Esophagus (tissue), 2 donors: ENCODE data around the gene PREX1. TPM values are rescaled to one million over a fixed set of nuclear protein-coding genes. Genes with fewer than 3 reads are reported as not detected.
"Not testable (repeated sequence)": the region's sequence is repeated elsewhere in the genome, so short reads cannot be mapped to it uniquely, and the experiment has no call there.

ENCODE experiments used
- H3K27ac ChIP-seq, 2 donors: one replicate each; pipeline ENCODE4 v1.5.1; 2013; ENCODE audit warnings: low read depth in 2 of 2, mild to moderate bottlenecking in 2 of 2, inconsistent platforms in 1 of 2, low read length in 1 of 2, moderate library complexity in 1 of 2
- H3K27me3 ChIP-seq, 2 donors: one replicate each; pipeline ENCODE4 v1.6.1; 2013; ENCODE audit warnings: low read length in 2 of 2, control low read depth in 1 of 2, mild to moderate bottlenecking in 1 of 2; ENCODE audit not compliant: insufficient read depth in 2 of 2, control insufficient read depth in 1 of 2
- H3K36me3 ChIP-seq, 2 donors: one replicate each; pipeline ENCODE4 v1.6.1; 2013; ENCODE audit warnings: low read length in 1 of 2; ENCODE audit not compliant: control insufficient read depth in 2 of 2, insufficient read depth in 2 of 2
- H3K4me1 ChIP-seq, 2 donors: one replicate each; pipeline ENCODE4 v1.6.1; 2013; ENCODE audit warnings: low read length in 1 of 2; ENCODE audit not compliant: control insufficient read depth in 2 of 2, insufficient read depth in 2 of 2
- H3K4me3 ChIP-seq, 2 donors: one replicate each; pipeline ENCODE4 v1.5.1; 2013; ENCODE audit warnings: low read length in 2 of 2, mild to moderate bottlenecking in 2 of 2, low read depth in 1 of 2, moderate library complexity in 1 of 2
- H3K9me3 ChIP-seq, 2 donors: one replicate each; pipeline ENCODE4 v1.6.1; 2013; ENCODE audit warnings: mild to moderate bottlenecking in 2 of 2, low read depth in 1 of 2, low read length in 1 of 2, moderate library complexity in 1 of 2; ENCODE audit not compliant: control insufficient read depth in 2 of 2, insufficient read depth in 1 of 2
- WGBS, 2 donors: extraction: QIAGEN DNeasy Blood & Tissue Kit; methylation state at CpG; one replicate each; pipeline ENCODE4 v1.1.7; 2013; 5-methylcytosine and 5-hydroxymethylcytosine counted together
- polyA plus RNA-seq, 2 donors: library from polyadenylated mRNA; stranded (reverse); fragments of 200-250 nt; gene quantifications; one replicate each; pipeline ENCODE4 v1.2.3, GENCODE V29; 2013
- donor health status: healthy with polysubstance abuse.
- donor health status: Bipolar disorder and iron deficiency.

PREX1 gene, protein sequence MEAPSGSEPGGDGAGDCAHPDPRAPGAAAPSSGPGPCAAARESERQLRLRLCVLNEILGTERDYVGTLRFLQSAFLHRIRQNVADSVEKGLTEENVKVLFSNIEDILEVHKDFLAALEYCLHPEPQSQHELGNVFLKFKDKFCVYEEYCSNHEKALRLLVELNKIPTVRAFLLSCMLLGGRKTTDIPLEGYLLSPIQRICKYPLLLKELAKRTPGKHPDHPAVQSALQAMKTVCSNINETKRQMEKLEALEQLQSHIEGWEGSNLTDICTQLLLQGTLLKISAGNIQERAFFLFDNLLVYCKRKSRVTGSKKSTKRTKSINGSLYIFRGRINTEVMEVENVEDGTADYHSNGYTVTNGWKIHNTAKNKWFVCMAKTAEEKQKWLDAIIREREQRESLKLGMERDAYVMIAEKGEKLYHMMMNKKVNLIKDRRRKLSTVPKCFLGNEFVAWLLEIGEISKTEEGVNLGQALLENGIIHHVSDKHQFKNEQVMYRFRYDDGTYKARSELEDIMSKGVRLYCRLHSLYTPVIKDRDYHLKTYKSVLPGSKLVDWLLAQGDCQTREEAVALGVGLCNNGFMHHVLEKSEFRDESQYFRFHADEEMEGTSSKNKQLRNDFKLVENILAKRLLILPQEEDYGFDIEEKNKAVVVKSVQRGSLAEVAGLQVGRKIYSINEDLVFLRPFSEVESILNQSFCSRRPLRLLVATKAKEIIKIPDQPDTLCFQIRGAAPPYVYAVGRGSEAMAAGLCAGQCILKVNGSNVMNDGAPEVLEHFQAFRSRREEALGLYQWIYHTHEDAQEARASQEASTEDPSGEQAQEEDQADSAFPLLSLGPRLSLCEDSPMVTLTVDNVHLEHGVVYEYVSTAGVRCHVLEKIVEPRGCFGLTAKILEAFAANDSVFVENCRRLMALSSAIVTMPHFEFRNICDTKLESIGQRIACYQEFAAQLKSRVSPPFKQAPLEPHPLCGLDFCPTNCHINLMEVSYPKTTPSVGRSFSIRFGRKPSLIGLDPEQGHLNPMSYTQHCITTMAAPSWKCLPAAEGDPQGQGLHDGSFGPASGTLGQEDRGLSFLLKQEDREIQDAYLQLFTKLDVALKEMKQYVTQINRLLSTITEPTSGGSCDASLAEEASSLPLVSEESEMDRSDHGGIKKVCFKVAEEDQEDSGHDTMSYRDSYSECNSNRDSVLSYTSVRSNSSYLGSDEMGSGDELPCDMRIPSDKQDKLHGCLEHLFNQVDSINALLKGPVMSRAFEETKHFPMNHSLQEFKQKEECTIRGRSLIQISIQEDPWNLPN (N-terminal part only)
- 1 to 10 TPM; 2.5 to 3.0 TPM for polyA plus RNA-seq

DNA sequence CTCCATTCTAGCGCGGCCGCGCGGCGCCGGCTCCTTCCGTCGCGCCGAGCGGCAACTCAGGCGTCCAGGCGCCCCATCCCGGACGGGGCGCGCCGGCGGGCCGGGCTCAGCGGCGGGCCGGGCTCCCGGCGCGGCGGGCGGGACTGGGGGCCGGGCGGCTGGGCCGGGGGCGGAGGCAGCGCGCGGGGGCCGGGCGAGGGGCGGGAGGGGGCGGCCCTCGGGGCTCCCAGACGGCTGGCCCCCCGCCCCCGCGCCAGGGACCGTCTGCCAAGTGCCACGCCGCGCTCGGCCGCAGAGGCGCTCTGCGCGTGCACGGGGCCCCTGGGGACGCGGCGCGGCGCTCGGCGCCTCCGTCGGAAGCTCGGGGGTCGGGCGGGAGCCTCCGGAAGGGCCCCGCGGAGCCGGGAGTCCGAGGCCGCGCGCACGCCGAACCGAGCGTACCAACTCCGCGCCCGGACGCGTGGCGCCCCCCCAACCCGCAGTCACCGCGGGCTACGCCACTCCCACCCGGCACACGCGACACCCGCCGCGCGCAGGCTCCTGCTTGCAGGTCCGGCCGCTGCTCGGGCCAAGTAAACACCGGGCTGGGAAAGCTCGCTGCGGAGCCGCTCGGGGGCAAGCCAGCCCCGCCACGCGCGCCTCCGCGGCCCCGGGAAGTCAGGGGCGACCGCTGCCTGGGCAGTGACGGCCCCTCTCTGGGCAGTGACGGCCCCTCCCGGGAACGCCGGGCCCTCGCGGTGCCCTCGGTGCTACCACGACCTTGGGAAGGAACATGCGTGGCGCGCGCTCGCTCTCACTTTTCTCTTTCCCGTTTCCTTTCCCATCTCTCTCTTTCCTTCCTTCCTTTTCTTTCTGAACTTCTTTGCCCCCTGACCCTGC is at the start of gene PREX1:
Gene PREX1 (minus strand): TSS at position 145 of the 879 bp plus-strand sequence. CDS start 139 bp downstream, at position 6.
- Histone ChIP-seq H3K9me3 (no peaks in the 10 kb centered on the region), H3K27ac (peak within 1 kb of the TSS; percentile 43 to 47), H3K36me3 (no peaks in the 10 kb centered on the region), H3K4me1 (peaks cover 0 to 15% of the 10 kb centered on the region in 2 donors), H3K27me3 (no peaks in the 10 kb centered on the region), H3K4me3 (peak within 1 kb of the TSS; percentile 45 to 60)
- WGBS, 2 donors, result 2% methylated on average over 65 to 128 of the region's 128 CpGs

DNA sequence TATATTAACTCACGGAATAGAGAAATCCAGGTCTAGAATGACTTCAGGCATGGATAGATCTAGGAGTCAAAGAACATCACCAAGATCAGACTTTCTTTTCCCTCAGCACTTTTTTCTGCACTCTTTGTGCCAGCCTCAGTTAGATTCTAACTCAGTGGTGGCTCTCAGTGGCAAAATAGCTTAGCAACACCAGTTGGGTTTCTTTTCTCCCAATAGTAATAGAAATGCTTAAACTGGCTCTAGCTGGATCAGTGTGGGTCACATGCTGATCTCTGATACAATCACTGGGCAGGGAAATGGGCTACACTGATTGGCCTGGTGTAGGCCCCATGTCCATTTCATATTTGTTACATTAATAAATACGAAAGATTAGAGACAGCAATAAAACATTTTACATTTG is 49.5 kb upstream of the PREX1 start:
- Histone ChIP-seq H3K4me3 (no peak overlapping the region), H3K9me3 (no peaks in the 10 kb centered on the region), H3K27ac (no peak overlapping the region), H3K27me3 (no peaks in the 10 kb centered on the region), H3K36me3 (no peaks in the 10 kb centered on the region), H3K4me1 (no peaks in the 10 kb centered on the region)
- 48 to 67% methylated on average over 2 of the region's 2 CpGs for WGBS, 2 donors

DNA sequence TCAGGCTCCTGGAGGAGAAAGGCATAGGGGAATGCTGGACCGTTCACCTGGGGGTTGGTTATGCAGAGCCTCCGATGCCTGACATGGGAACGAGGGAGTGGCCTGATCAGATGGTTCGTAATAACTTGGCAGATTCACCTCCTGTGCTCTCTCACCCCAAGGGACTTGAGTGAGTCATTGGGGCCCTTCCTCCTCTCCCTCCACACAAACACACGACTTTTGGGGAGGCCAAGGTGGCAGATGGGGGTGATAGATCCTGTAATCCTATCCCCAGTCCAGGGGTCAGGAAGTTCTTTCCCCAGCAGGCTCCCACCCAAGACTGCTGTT is 48.1 kb upstream of the PREX1 start:
- H3K27me3 ChIP-seq, result no peaks in the 10 kb centered on the region
- no peaks in the 10 kb centered on the region for H3K9me3 ChIP-seq
- H3K4me1 ChIP-seq, result no peaks in the 10 kb centered on the region
- WGBS, 2 donors, result 38 to 42% methylated on average over 5 of the region's 5 CpGs
- no peaks in the 10 kb centered on the region for H3K36me3 ChIP-seq
- no peak overlapping the region for H3K27ac ChIP-seq
- no peak overlapping the region for H3K4me3 ChIP-seq

DNA sequence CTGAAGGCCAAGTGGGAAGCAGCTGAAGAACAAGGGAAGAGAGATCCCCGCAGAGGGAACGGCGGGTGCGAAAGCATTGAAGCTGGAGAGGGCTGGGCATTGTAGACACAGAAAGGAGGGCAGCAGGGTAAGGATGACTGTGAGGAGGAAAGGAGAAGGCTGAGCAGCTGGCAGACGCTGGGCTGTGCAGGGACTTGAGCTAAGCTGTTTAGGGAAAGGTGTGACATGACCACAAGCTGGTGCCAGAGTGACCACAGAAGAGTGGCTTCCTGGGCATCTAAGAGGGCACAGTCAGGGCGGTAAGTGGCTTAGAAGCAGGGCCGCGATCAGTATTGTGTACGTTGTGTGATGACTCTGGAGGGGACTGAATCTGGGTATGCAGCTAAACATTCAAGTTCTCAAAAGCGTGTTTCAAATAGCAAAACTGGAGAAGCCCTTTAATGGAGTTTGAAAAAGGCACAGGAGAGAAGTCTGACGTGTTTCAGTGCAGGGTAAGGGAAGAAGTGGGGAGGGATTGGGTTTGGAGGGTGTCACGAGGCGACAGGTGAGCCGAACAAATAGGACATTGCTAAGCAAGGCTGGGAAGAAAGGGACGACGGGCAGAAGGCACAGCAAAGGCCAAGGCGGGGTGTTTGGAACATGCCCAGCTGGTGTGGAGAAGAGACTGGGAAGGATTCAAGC is 47.6 kb upstream of the PREX1 start:
- Histone ChIP-seq H3K27me3 (no peaks in the 10 kb centered on the region), H3K27ac (no peak overlapping the region), H3K9me3 (no peaks in the 10 kb centered on the region), H3K4me1 (no peaks in the 10 kb centered on the region), H3K36me3 (no peaks in the 10 kb centered on the region), H3K4me3 (no peak overlapping the region)
- WGBS, 2 donors, result 73 to 76% methylated on average over 17 of the region's 17 CpGs

DNA sequence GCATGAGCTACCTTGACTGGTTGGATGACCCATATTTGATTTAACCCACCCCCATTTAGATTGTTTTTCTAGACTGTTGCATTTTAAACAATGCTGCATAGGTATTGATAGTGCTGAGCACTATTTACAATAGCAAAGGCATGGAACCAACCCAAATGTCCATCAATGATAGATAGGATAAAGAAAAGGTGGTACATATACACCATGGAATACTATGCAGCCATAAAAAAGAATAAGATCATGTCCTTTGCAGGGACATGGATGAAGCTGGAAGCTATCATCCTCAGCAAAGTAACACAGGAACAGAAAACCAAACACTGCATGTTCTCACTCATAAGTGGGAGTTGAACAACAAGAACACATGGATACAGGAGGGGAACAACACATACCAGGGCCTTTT is 41.6 kb upstream of the PREX1 start:
- H3K27me3 ChIP-seq, H3K27ac ChIP-seq, H3K9me3 ChIP-seq, H3K4me3 ChIP-seq, H3K36me3 ChIP-seq, H3K4me1 ChIP-seq: not testable (repeated sequence)

DNA sequence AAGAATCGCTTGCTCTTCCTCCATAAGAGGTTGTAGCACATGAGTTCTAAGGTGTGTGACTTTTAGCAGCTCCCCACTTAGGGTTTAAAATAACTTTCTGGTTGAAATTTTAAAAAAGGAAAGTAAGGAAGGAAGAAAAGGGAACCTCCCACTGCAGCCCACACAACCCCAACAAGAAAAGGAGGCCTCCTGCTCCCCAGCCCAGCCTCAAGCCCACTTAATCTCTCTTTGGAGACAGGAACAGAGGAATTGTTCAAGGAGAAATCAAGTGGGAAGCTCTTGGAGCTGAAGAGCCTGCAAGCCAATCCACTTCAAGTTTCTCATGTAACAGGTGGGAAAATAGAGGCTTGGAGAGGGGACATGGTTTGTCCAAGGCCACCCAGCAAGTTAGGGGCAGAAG is 39.1 kb upstream of the PREX1 start:
- 85% methylated on average over 1 of the region's 1 CpG for WGBS, 2 donors
- Histone ChIP-seq H3K36me3 (no peaks in the 10 kb centered on the region), H3K4me1 (no peaks in the 10 kb centered on the region)

DNA sequence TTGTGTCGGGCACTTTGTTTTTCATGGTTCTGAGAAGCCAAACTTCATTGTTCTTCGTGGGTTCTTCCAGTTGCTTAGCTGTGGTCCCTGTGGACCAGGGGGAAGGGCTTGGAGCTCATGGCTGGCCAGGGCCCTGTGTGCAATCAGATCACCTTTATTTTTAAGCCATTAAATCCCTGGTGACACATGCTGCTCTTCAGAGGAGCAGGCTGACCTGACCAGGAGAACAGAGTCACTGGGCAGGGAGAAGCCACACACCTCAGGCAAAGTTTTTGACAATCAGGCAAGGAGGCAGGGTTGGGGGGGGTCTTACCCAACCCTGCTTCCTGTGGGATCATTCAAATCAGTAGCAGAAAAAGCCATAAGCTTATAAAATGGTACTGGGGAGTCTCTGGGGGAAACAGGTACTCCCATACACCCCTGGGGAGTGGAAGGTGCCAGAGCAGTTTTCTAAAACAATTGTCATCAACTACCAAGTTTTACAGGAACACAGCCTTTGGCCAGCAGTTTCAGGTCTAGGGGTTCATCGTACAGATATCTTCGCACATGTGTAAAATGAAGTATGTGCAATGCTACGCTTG is 37.0 kb upstream of the PREX1 start:
- H3K4me3 ChIP-seq, result no peak overlapping the region
- no peaks in the 10 kb centered on the region for H3K36me3 ChIP-seq
- H3K27me3 ChIP-seq, result no peaks in the 10 kb centered on the region
- WGBS, 2 donors, result 65 to 66% methylated on average over 5 of the region's 5 CpGs
- no peak overlapping the region for H3K27ac ChIP-seq
- H3K9me3 ChIP-seq, result no peaks in the 10 kb centered on the region
- H3K4me1 ChIP-seq, result no peaks in the 10 kb centered on the region

More for the DNA sequence above, 39.1 kb upstream of the PREX1 start:
- Histone ChIP-seq H3K27ac (no peak overlapping the region), H3K27me3 (no peaks in the 10 kb centered on the region), H3K4me3 (no peak overlapping the region), H3K9me3 (no peaks in the 10 kb centered on the region)

DNA sequence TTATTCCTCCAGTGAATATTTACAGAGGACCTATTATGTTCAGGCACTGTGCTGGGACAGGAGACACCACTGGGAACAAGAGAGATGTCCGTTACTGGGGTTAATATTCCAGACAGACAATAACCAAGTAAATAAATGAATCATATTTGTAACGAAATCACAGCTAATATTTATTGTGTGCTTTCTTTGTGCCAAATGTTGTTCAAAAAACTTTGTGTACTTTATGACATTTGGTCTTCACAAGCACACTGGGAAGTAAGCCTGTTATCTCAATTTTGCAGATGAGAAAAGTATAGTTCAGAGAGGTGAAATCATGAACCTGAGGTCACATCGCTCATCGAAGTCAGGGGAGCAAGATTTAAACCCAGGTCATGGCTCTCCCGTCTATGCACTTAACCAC is 36.5 kb upstream of the PREX1 start:
- H3K4me1 ChIP-seq, result no peaks in the 10 kb centered on the region
- no peaks in the 10 kb centered on the region for H3K9me3 ChIP-seq
- H3K27me3 ChIP-seq, result no peaks in the 10 kb centered on the region
- 57 to 68% methylated on average over 5 of the region's 5 CpGs for WGBS, 2 donors
- no peaks in the 10 kb centered on the region for H3K36me3 ChIP-seq
- no peak overlapping the region for H3K27ac ChIP-seq
- H3K4me3 ChIP-seq, result no peak overlapping the region
